RWPE1 (cell line): ENCODE data around the gene ECE1.
A peak's percentile ranks its signal among the peaks of the same experiment; 100 is the strongest.
"Not testable (repeated sequence)": the region's sequence is repeated elsewhere in the genome, so short reads cannot be mapped to it uniquely, and the experiment has no call there.

Source experiments
- CTCF ChIA-PET: fragments of 350-600 bp; sonication (Branson Sonifier 250); formaldehyde crosslinking; extraction: SDS; loops from one replicate; lab custom pipeline; 2021; lab: Yijun Ruan, JAX
- POLR2A ChIA-PET: fragments of 400-600 bp; formaldehyde crosslinking; extraction: SDS; loops from one replicate; lab custom pipeline; 2020; ENCODE audit warnings: antibody characterized with exemption; ENCODE audit not compliant: low non-redundant PET; lab: Yijun Ruan, JAX
- DNase-seq: peaks from one replicate; pipeline ENCODE4 v3.0.0; 2012; ENCODE audit warnings: low spot score
- H3K27ac ChIP-seq: fragments of 450-650 bp; 2 replicates; pipeline ENCODE4 v1.5.1; 2017
- TF ChIP-seq, protein P1 (sequence below): fragments of 450-650 bp; conservative IDR thresholded peaks from 2 replicates; pipeline ENCODE4 v1.5.1; 2017; ENCODE audit warnings: low read depth, mild to moderate bottlenecking

ECE1 gene

GRCh38 chr1:21283524-21283923 is 6.7 kb downstream of the ECE1 start:
- POLR2A ChIA-PET: no interaction called here
- DNase-seq: no peak
- CTCF ChIA-PET: interaction anchor here (0.6 to 1.2 kb wide), 4 partner anchors 13 to 1769 kb away, joined by 3 read pairs; no protein-coding TSS in a partner anchor
- TF ChIP-seq, protein P1, sequence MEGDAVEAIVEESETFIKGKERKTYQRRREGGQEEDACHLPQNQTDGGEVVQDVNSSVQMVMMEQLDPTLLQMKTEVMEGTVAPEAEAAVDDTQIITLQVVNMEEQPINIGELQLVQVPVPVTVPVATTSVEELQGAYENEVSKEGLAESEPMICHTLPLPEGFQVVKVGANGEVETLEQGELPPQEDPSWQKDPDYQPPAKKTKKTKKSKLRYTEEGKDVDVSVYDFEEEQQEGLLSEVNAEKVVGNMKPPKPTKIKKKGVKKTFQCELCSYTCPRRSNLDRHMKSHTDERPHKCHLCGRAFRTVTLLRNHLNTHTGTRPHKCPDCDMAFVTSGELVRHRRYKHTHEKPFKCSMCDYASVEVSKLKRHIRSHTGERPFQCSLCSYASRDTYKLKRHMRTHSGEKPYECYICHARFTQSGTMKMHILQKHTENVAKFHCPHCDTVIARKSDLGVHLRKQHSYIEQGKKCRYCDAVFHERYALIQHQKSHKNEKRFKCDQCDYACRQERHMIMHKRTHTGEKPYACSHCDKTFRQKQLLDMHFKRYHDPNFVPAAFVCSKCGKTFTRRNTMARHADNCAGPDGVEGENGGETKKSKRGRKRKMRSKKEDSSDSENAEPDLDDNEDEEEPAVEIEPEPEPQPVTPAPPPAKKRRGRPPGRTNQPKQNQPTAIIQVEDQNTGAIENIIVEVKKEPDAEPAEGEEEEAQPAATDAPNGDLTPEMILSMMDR: no peak
- no peak overlapping the region for H3K27ac ChIP-seq

DNA sequence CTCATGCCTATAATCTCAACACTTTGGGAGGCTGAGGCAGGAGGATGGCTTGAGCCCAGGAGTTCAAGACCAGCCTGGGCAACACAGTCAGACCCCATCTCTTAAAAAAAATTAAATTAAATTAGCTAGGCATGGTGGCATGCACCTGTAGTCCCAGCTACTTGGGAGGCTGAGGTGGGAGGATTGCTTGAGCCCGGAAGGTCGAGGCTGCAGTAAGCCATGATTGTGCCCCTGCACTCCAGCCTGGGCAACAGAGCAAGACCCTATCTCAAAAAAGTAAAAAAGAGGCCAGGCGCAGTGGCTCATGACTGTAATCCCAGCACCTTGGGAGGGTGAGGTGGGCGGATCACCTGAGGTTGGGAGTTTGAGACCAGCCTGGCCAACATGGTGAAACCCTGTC is 8.2 kb downstream of the ECE1 start:
- POLR2A ChIA-PET, DNase-seq: not testable (repeated sequence)

GRCh38 chr1:21280482-21280881 is 9.8 kb downstream of the ECE1 start:
- peak overlapping the region; percentile 74 for H3K27ac ChIP-seq
- ChIA-PET POLR2A (no interaction called here), CTCF (interaction anchor here (0.5 to 0.9 kb wide), 4 partner anchors 11 to 114 kb away, joined by 3 to 7 read pairs (median 3); no protein-coding TSS in a partner anchor)
- no peak for DNase-seq
- TF ChIP-seq, protein P1: no peak

More for the DNA sequence above, 8.2 kb downstream of the ECE1 start:
- CTCF ChIA-PET: interaction anchor here (1.5 kb wide), 1 partner anchor 12 kb away, joined by 4 read pairs; no protein-coding TSS in a partner anchor
- peak overlapping the region; percentile 74; the same call in 1 of the 2 replicates for H3K27ac ChIP-seq

DNA sequence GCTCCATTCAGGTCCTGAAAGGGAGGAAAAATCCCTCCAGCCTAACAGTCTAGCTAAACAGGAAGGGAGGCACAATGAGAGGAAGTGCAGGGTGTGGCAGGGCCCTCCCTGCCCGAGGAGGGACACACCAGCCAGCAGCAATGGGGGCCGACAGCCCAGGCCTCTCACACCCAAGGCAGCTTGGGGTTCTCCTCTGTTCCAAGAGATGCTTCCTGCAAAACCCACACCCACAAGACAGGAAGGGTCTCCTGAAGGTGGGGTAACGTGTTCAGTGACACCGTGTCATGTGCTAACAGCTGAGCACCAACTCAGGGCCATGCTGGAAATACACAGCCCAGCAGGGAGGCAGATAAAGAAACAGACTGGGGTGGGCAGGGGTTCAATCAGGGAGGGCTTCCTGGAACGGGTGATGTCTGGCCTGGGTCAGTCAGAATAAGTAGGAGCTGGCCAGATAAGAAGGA is 10.2 kb downstream of the ECE1 start:
- ChIA-PET CTCF (interaction anchor here (0.6 to 1.3 kb wide), 4 partner anchors 10 to 313 kb away, joined by 3 to 5 read pairs (median 3); no protein-coding TSS in a partner anchor), POLR2A (no interaction called here)
- TF ChIP-seq, protein P1: no peak
- peak overlapping the region; percentile 74 for H3K27ac ChIP-seq
- DNase-seq: no peak

GRCh38 chr1:21278860-21279845 is 11.1 kb downstream of the ECE1 start:
- ChIA-PET POLR2A (no interaction called here), CTCF (interaction anchor here (0.6 to 1.3 kb wide), 3 partner anchors 9 to 312 kb away, joined by 3 to 5 read pairs (median 4); no protein-coding TSS in a partner anchor)
- TF ChIP-seq, protein P1: no peak
- peak overlapping the region; percentile 74 for H3K27ac ChIP-seq
- no peak for DNase-seq

DNA sequence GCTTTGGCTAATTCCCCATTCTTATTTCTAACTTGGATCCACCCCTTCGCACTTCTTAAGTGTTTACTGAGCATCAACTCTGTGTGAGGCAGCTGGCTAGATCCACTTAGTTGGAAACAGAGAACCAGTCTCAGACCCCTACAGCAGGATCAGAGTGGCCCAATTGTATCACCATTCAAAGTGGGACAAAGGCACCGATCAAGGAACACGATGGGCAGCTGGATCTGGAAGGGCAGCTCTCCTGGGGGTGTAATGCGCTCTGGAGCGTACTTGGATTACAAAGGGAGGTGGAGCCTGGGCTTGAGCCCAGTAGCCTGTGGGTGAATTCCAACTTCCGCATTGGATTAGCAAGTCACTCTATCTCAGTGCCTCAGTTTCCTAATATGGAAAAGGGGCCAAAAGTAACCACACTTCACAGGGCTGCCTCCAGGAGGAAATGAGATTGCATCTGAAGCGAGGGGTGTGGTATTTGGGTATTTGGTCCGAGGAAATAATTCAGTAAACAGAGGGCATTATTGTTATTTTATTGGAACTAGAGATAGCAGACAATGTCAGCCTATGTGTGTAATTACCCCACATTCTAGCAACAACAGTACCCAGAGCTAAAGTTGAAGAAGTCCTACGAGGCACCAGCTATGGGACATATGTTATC is 11.9 kb downstream of the ECE1 start:
- POLR2A ChIA-PET: no interaction called here
- CTCF ChIA-PET: interaction anchor here (1.0 to 1.3 kb wide), 2 partner anchors 8 to 23 kb away, joined by 4 to 5 read pairs; no protein-coding TSS in a partner anchor
- TF ChIP-seq, protein P1: no peak
- no peak for DNase-seq
- H3K27ac ChIP-seq: no peak overlapping the region
